ENCODE data around the gene TLX3.
"Not testable (repeated sequence)": the region's sequence is repeated elsewhere in the genome, so short reads cannot be mapped to it uniquely, and the experiment has no call there.

TLX3 gene

GRCh38 chr5:171288066-171288465 lies 21.0 kb upstream of the TLX3 start:
- DNase-seq = no peak
- no peaks in the 10 kb centered on the region for H3K36me3 Mint-ChIP-seq (ENCODE audit: low read depth)
- no peaks in the 10 kb centered on the region for H3K4me1 Mint-ChIP-seq
- H3K4me3 Mint-ChIP-seq = no peak overlapping the region
- H3K27ac Mint-ChIP-seq = no peak overlapping the region
- H3K27me3 Mint-ChIP-seq = peaks cover 12% of the 10 kb centered on the region
- no peak for ATAC-seq
- no peaks in the 10 kb centered on the region for H3K9me3 Mint-ChIP-seq

GRCh38 chr5:171291371-171291770 lies 17.7 kb upstream of the TLX3 start:
- Mint-ChIP-seq H3K9me3 (no peaks in the 10 kb centered on the region), H3K4me3 (no peak overlapping the region), H3K27me3 (peaks cover 5% of the 10 kb centered on the region), H3K36me3 (ENCODE audit: low read depth) (no peaks in the 10 kb centered on the region), H3K4me1 (no peaks in the 10 kb centered on the region), H3K27ac (no peak overlapping the region)
- DNase-seq (no peak), ATAC-seq (no peak)

- ATAC-seq (no peak), DNase-seq (no peak)
- H3K27ac Mint-ChIP-seq = no peak overlapping the region
- H3K9me3 Mint-ChIP-seq = no peaks in the 10 kb centered on the region
- H3K4me1 Mint-ChIP-seq = no peaks in the 10 kb centered on the region
- no peak overlapping the region for H3K4me3 Mint-ChIP-seq
- H3K36me3 Mint-ChIP-seq (ENCODE audit: low read depth) = no peaks in the 10 kb centered on the region
- no peaks in the 10 kb centered on the region for H3K27me3 Mint-ChIP-seq
Measured at GRCh38 chr5:171295299-171295698, 13.7 kb upstream of the TLX3 start.

GRCh38 chr5:171295801-171296200 lies 13.2 kb upstream of the TLX3 start:
- no peaks in the 10 kb centered on the region for H3K27me3 Mint-ChIP-seq
- ATAC-seq = no peak

GRCh38 chr5:171297941-171298340 lies 11.1 kb upstream of the TLX3 start:
- not testable (repeated sequence) for ATAC-seq; H3K27ac Mint-ChIP-seq; H3K36me3 Mint-ChIP-seq (ENCODE audit: low read depth); H3K4me1 Mint-ChIP-seq; DNase-seq; H3K9me3 Mint-ChIP-seq; H3K4me3 Mint-ChIP-seq
- H3K27me3 Mint-ChIP-seq = peaks cover 11% of the 10 kb centered on the region

More at GRCh38 chr5:171295801-171296200, 13.2 kb upstream of the TLX3 start:
- DNase-seq = no peak
- H3K4me1 Mint-ChIP-seq = no peaks in the 10 kb centered on the region
- no peak overlapping the region for H3K4me3 Mint-ChIP-seq
- H3K36me3 Mint-ChIP-seq (ENCODE audit: low read depth) = no peaks in the 10 kb centered on the region
- H3K9me3 Mint-ChIP-seq = no peaks in the 10 kb centered on the region
- no peak overlapping the region for H3K27ac Mint-ChIP-seq

- ATAC-seq (no peak), DNase-seq (no peak)
- H3K9me3 Mint-ChIP-seq = no peaks in the 10 kb centered on the region
- H3K4me3 Mint-ChIP-seq = no peak overlapping the region
- peaks cover 22% of the 10 kb centered on the region for H3K27me3 Mint-ChIP-seq
- no peaks in the 10 kb centered on the region for H3K36me3 Mint-ChIP-seq (ENCODE audit: low read depth)
- no peaks in the 10 kb centered on the region for H3K4me1 Mint-ChIP-seq
- no peak overlapping the region for H3K27ac Mint-ChIP-seq
Measured at GRCh38 chr5:171299228-171299627, 9.8 kb upstream of the TLX3 start.

GRCh38 chr5:171299851-171300250 lies 9.2 kb upstream of the TLX3 start:
- H3K4me1 Mint-ChIP-seq = no peaks in the 10 kb centered on the region
- no peak overlapping the region for H3K4me3 Mint-ChIP-seq
- no peak for DNase-seq
- H3K27ac Mint-ChIP-seq = no peak overlapping the region
- ATAC-seq = no peak
- H3K9me3 Mint-ChIP-seq = no peaks in the 10 kb centered on the region
- H3K27me3 Mint-ChIP-seq = peaks cover 27% of the 10 kb centered on the region
- H3K36me3 Mint-ChIP-seq (ENCODE audit: low read depth) = no peaks in the 10 kb centered on the region

GRCh38 chr5:171300358-171300757 lies 8.7 kb upstream of the TLX3 start:
- DNase-seq (no peak), ATAC-seq (no peak)
- no peaks in the 10 kb centered on the region for H3K36me3 Mint-ChIP-seq (ENCODE audit: low read depth)
- no peaks in the 10 kb centered on the region for H3K9me3 Mint-ChIP-seq
- H3K4me1 Mint-ChIP-seq = no peaks in the 10 kb centered on the region
- H3K27ac Mint-ChIP-seq = no peak overlapping the region
- H3K27me3 Mint-ChIP-seq = peaks cover 32% of the 10 kb centered on the region
- no peak overlapping the region for H3K4me3 Mint-ChIP-seq

- no peak overlapping the region for H3K27ac Mint-ChIP-seq
- peaks cover 13% of the 10 kb centered on the region for H3K4me1 Mint-ChIP-seq
- DNase-seq = no peak
- no peaks in the 10 kb centered on the region for H3K36me3 Mint-ChIP-seq (ENCODE audit: low read depth)
- H3K9me3 Mint-ChIP-seq = no peaks in the 10 kb centered on the region
- H3K4me3 Mint-ChIP-seq = no peak overlapping the region
- ATAC-seq = no peak
- peaks cover 76% of the 10 kb centered on the region for H3K27me3 Mint-ChIP-seq
Measured at GRCh38 chr5:171306166-171306565, 2.9 kb upstream of the TLX3 start.

- H3K36me3 Mint-ChIP-seq (ENCODE audit: low read depth) = no peaks in the 10 kb centered on the region
- DNase-seq = no peak
- H3K27me3 Mint-ChIP-seq = peaks cover 75% of the 10 kb centered on the region
- ATAC-seq = no peak
- no peak overlapping the region for H3K4me3 Mint-ChIP-seq
- no peaks in the 10 kb centered on the region for H3K9me3 Mint-ChIP-seq
- no peak overlapping the region for H3K27ac Mint-ChIP-seq
- peaks cover 13% of the 10 kb centered on the region for H3K4me1 Mint-ChIP-seq
Measured at GRCh38 chr5:171306781-171307591, 2.1 kb upstream of the TLX3 start.

GRCh38 chr5:171307789-171308452 lies 1.1 kb upstream of the TLX3 start:
- H3K4me3 Mint-ChIP-seq = no peak overlapping the region
- H3K9me3 Mint-ChIP-seq = no peaks in the 10 kb centered on the region
- DNase-seq (no peak), ATAC-seq (no peak)
- H3K4me1 Mint-ChIP-seq = peaks cover 18% of the 10 kb centered on the region
- no peak overlapping the region for H3K27ac Mint-ChIP-seq
- no peaks in the 10 kb centered on the region for H3K36me3 Mint-ChIP-seq (ENCODE audit: low read depth)
- H3K27me3 Mint-ChIP-seq = peaks cover 75% of the 10 kb centered on the region

GRCh38 chr5:171309276-171310211 lies 496 bp downstream of the TLX3 start:
- Mint-ChIP-seq H3K4me3 (no peak overlapping the region), H3K9me3 (no peaks in the 10 kb centered on the region)
- ATAC-seq = no peak

GRCh38 chr5:171310212-171310818 lies 1.3 kb downstream of the TLX3 start:
- Mint-ChIP-seq H3K4me3 (no peak overlapping the region), H3K9me3 (no peaks in the 10 kb centered on the region), H3K27me3 (peaks cover 75% of the 10 kb centered on the region), H3K27ac (no peak overlapping the region), H3K4me1 (peaks cover 27% of the 10 kb centered on the region), H3K36me3 (ENCODE audit: low read depth) (no peaks in the 10 kb centered on the region)
- ATAC-seq (no peak), DNase-seq (peak; percentile 44)

More at GRCh38 chr5:171309276-171310211, 496 bp downstream of the TLX3 start:
- Mint-ChIP-seq H3K36me3 (ENCODE audit: low read depth) (no peaks in the 10 kb centered on the region), H3K27ac (no peak overlapping the region), H3K27me3 (peaks cover 77% of the 10 kb centered on the region), H3K4me1 (peaks cover 27% of the 10 kb centered on the region)
- DNase-seq = no peak

GRCh38 chr5:171310819-171311321 lies 1.8 kb downstream of the TLX3 start:
- Mint-ChIP-seq H3K27ac (no peak overlapping the region), H3K9me3 (no peaks in the 10 kb centered on the region), H3K4me3 (no peak overlapping the region), H3K4me1 (peaks cover 27% of the 10 kb centered on the region), H3K27me3 (peaks cover 74% of the 10 kb centered on the region), H3K36me3 (ENCODE audit: low read depth) (no peaks in the 10 kb centered on the region)
- ATAC-seq = no peak
- no peak for DNase-seq

Measured in activated naive CD8-positive, alpha-beta T cell treated with anti-CD3 and anti-CD28 coated beads, Interleukin-2, amount 50 U/mL, for 24 hours (primary cell).